ENCODE data around the gene FNDC3B. TPM values are rescaled to one million over a fixed set of nuclear protein-coding genes. Genes with fewer than 3 reads are reported as not detected.

The FNDC3B gene
- total and polyA plus RNA-seq, 9 of the 15 experiments (the other 6 are each of a cell fraction or from before 2014, with no cell fraction given): 7.0 to 35.8 (median 16.2) TPM

DNA sequence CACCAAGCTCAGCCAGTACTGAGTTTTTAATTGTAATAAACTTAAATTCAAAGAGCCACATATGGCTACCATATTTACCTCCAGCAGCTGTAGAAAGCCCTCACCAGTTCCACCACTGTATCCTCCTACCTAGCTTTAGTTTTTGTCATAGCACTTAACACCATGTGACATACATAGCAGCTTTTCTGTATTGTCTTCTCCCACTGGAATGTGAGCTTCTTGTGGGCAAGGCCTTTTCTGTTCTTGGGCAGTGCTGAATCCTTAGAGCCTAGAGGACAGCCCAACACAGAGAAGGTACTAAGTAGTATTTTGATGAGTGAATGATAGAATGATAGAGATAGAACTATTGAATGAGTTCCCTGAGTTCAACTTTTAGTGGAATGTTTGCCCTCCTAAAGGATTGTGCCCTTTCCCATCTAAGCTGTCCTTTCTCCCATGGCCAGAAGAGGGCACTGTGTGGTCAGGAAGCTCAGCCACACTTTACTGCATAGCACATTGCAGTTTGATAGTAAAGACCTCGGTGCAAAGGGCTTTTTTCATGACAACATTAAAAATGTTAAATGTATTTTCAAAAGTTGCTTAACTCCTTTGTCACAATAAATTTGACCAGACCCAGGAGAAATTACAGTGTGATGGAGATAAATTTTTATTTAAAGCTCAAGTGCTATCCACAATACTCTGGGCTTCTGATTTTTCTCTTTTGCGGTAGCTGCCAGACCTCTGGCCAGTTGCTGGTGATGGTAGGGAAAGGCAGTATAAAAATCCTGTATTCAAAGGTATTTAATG is 293.1 kb downstream of the FNDC3B start (continued):
- TF ChIP-seq, protein P1, sequence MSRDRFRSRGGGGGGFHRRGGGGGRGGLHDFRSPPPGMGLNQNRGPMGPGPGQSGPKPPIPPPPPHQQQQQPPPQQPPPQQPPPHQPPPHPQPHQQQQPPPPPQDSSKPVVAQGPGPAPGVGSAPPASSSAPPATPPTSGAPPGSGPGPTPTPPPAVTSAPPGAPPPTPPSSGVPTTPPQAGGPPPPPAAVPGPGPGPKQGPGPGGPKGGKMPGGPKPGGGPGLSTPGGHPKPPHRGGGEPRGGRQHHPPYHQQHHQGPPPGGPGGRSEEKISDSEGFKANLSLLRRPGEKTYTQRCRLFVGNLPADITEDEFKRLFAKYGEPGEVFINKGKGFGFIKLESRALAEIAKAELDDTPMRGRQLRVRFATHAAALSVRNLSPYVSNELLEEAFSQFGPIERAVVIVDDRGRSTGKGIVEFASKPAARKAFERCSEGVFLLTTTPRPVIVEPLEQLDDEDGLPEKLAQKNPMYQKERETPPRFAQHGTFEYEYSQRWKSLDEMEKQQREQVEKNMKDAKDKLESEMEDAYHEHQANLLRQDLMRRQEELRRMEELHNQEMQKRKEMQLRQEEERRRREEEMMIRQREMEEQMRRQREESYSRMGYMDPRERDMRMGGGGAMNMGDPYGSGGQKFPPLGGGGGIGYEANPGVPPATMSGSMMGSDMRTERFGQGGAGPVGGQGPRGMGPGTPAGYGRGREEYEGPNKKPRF (IDR thresholded peaks at IDR 0.05; ENCODE audit: low read depth, low read length): no peak
- peak; percentile 42 to 65 for TF ChIP-seq RAD21 (CRISPR knock-in tag; conservative IDR thresholded peaks at IDR 0.05 in 1 of 2, IDR thresholded peaks at IDR 0.05 in 1 of 2)
- no peak for TF ChIP-seq DIDO1 (tag; IDR thresholded peaks at IDR 0.05; ENCODE audit: low read depth)
- TF ChIP-seq MEF2D (tag; conservative IDR thresholded peaks at IDR 0.05; ENCODE audit: low read depth): no peak
- TF ChIP-seq ESRRB (CRISPR knock-in tag; IDR thresholded peaks at IDR 0.05; ENCODE audit: borderline replicate concordance): no peak
- TF ChIP-seq SMC3 (conservative IDR thresholded peaks at IDR 0.05; ENCODE audit: insufficient read depth, low read depth, low read length): peak; percentile 65; the same call in 1 of the 2 replicates
- TF ChIP-seq, protein P2, sequence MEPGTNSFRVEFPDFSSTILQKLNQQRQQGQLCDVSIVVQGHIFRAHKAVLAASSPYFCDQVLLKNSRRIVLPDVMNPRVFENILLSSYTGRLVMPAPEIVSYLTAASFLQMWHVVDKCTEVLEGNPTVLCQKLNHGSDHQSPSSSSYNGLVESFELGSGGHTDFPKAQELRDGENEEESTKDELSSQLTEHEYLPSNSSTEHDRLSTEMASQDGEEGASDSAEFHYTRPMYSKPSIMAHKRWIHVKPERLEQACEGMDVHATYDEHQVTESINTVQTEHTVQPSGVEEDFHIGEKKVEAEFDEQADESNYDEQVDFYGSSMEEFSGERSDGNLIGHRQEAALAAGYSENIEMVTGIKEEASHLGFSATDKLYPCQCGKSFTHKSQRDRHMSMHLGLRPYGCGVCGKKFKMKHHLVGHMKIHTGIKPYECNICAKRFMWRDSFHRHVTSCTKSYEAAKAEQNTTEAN (CRISPR knock-in tag; IDR thresholded peaks at IDR 0.05): no peak
- TF ChIP-seq, protein P3, sequence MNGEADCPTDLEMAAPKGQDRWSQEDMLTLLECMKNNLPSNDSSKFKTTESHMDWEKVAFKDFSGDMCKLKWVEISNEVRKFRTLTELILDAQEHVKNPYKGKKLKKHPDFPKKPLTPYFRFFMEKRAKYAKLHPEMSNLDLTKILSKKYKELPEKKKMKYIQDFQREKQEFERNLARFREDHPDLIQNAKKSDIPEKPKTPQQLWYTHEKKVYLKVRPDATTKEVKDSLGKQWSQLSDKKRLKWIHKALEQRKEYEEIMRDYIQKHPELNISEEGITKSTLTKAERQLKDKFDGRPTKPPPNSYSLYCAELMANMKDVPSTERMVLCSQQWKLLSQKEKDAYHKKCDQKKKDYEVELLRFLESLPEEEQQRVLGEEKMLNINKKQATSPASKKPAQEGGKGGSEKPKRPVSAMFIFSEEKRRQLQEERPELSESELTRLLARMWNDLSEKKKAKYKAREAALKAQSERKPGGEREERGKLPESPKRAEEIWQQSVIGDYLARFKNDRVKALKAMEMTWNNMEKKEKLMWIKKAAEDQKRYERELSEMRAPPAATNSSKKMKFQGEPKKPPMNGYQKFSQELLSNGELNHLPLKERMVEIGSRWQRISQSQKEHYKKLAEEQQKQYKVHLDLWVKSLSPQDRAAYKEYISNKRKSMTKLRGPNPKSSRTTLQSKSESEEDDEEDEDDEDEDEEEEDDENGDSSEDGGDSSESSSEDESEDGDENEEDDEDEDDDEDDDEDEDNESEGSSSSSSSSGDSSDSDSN (IDR thresholded peaks at IDR 0.05; ENCODE audit: borderline replicate concordance in 1 of 2, low read depth in 2 of 2, low read length in 2 of 2): no peak
- no peak for TF ChIP-seq LCOR (CRISPR knock-in tag; IDR thresholded peaks at IDR 0.05)
- TF ChIP-seq MCM7 (IDR thresholded peaks at IDR 0.05): no peak
- TF ChIP-seq ILK (tag; IDR thresholded peaks at IDR 0.05; ENCODE audit: borderline replicate concordance, low read depth): no peak
- no peak for TF ChIP-seq TCF7L2 (IDR thresholded peaks at IDR 0.05; ENCODE audit: low read depth, low read length)
- no peak for TF ChIP-seq HDGF (IDR thresholded peaks at IDR 0.05)
- TF ChIP-seq, protein P4, sequence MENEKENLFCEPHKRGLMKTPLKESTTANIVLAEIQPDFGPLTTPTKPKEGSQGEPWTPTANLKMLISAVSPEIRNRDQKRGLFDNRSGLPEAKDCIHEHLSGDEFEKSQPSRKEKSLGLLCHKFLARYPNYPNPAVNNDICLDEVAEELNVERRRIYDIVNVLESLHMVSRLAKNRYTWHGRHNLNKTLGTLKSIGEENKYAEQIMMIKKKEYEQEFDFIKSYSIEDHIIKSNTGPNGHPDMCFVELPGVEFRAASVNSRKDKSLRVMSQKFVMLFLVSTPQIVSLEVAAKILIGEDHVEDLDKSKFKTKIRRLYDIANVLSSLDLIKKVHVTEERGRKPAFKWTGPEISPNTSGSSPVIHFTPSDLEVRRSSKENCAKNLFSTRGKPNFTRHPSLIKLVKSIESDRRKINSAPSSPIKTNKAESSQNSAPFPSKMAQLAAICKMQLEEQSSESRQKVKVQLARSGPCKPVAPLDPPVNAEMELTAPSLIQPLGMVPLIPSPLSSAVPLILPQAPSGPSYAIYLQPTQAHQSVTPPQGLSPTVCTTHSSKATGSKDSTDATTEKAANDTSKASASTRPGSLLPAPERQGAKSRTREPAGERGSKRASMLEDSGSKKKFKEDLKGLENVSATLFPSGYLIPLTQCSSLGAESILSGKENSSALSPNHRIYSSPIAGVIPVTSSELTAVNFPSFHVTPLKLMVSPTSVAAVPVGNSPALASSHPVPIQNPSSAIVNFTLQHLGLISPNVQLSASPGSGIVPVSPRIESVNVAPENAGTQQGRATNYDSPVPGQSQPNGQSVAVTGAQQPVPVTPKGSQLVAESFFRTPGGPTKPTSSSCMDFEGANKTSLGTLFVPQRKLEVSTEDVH (IDR thresholded peaks at IDR 0.05; ENCODE audit: low read depth, partially characterized antibody): no peak
- TF ChIP-seq, protein P5, sequence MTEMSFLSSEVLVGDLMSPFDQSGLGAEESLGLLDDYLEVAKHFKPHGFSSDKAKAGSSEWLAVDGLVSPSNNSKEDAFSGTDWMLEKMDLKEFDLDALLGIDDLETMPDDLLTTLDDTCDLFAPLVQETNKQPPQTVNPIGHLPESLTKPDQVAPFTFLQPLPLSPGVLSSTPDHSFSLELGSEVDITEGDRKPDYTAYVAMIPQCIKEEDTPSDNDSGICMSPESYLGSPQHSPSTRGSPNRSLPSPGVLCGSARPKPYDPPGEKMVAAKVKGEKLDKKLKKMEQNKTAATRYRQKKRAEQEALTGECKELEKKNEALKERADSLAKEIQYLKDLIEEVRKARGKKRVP (CRISPR knock-in tag; IDR thresholded peaks at IDR 0.05): no peak
- no peak for TF ChIP-seq ELF1 (tag; IDR thresholded peaks at IDR 0.05)
- TF ChIP-seq ZNF165 (CRISPR knock-in tag; IDR thresholded peaks at IDR 0.05; ENCODE audit: borderline replicate concordance): no peak
- no peak for TF ChIP-seq ZNF75A (CRISPR knock-in tag; IDR thresholded peaks at IDR 0.05)
